Tibial nerve (tissue), 3 donors: ENCODE measurements around the gene CHMP1A.

ENCODE experiments used
- CTCF ChIP-seq, 5 experiments: fragments of 200-600 bp in 3 of 5; fragments of 450-650 bp in 2 of 5; sonication (generic) in 3 of 5; IDR thresholded peaks; one replicate each; pipeline ENCODE4 v1.5.1; 2016 to 2019; ENCODE audit warnings: antibody characterized with exemption in 5 of 5, mild to moderate bottlenecking in 3 of 5, moderate library complexity in 2 of 5
- POLR2A ChIP-seq, 2 donors: fragments of 450-650 bp; IDR thresholded peaks; one replicate each; pipeline ENCODE4 v1.6.1; 2017; ENCODE audit warnings: antibody characterized with exemption in 2 of 2, mild to moderate bottlenecking in 2 of 2, moderate library complexity in 2 of 2

- TF ChIP-seq CTCF (IDR thresholded peaks at IDR 0.05) (no peak), POLR2A (IDR thresholded peaks at IDR 0.05) (no peak)
These were observed 39.7 kb upstream of the CHMP1A start for GRCh38 chr16:89697161-89697615.
